ENCODE measurements around the gene GOLGA6L10. TPM values are rescaled to one million over a fixed set of nuclear protein-coding genes. Genes with fewer than 3 reads are reported as not detected.

GOLGA6L10 gene
- total RNA-seq = under 0.01 and 0.34 TPM in 2 replicates

DNA sequence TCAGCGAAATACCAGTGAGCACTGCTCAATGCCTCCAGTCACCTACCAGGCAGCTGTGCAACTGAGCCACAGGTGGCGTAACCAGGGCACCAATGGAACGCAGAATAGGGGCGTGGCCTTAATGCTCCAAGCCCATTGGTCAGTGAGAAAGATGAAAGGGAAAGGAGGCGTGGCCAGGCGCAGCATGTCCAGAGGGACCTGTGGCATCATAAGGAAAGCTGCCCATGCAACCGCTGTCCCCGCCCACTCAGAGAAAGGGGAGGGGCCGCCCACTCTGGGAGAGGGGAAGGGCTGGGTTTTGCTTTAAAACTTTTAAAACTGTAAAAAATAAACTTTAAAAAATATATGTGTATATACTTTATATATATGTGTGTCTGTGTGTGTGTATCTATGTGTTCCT, at the start of gene GOLGA6L10:
Gene GOLGA6L10 (minus strand): TSS at position 101 of the 400 bp plus-strand sequence. CDS start 100 bp downstream, at position 1.

Other genes with a start within 250 kb of the GOLGA6L10 start
- 8.1 and 8.3 TPM in 2 replicates for gene EFL1, start 86.7 kb downstream of the GOLGA6L10 start, total RNA-seq
- under 0.01 and 0.50 TPM in 2 replicates for gene SAXO2, start 86.7 kb downstream of the GOLGA6L10 start, total RNA-seq
- 0.59 and 1.2 TPM in 2 replicates for gene GOLGA6L9, start 80.3 kb upstream of the GOLGA6L10 start, total RNA-seq
- 2,921 and 3,119 TPM in 2 replicates for gene RPS17, start 191.0 kb upstream of the GOLGA6L10 start, total RNA-seq

Data from bronchus fibroblast of lung (primary cell).